Liver (tissue), 9 donors: ENCODE measurements around the gene EMILIN1. TPM values are rescaled to one million over a fixed set of nuclear protein-coding genes. Genes with fewer than 3 reads are reported as not detected.

Experiments used
- DNase-seq: peaks from one replicate; pipeline ENCODE4 v3.0.0-alpha.2; 2017; ENCODE audit warnings: low spot score
- H3K27ac ChIP-seq, 2 donors: one replicate each; pipeline ENCODE4 v1.7.0; 2013; ENCODE audit warnings: inconsistent platforms in 2 of 2, low read length in 2 of 2, control low read depth in 1 of 2, low read depth in 1 of 2, mild to moderate bottlenecking in 1 of 2
- H3K27me3 ChIP-seq, 4 donors: one replicate each; pipeline versions ENCODE4 v1.6.1 to v1.7.0; 2013; ENCODE audit warnings: low read length in 3 of 4, inconsistent platforms in 1 of 4, mild to moderate bottlenecking in 1 of 4, moderate library complexity in 1 of 4; ENCODE audit not compliant: control insufficient read depth in 4 of 4, insufficient read depth in 4 of 4
- H3K36me3 ChIP-seq, 4 donors: one replicate each; pipeline versions ENCODE4 v1.6.1 to v1.7.0; 2013; ENCODE audit warnings: low read length in 3 of 4, mild to moderate bottlenecking in 3 of 4, low read depth in 1 of 4, moderate library complexity in 1 of 4; ENCODE audit not compliant: control insufficient read depth in 4 of 4, insufficient read depth in 3 of 4
- H3K4me1 ChIP-seq, 4 donors: one replicate each; pipeline versions ENCODE4 v1.6.1 to v1.7.0; 2013; ENCODE audit warnings: low read length in 3 of 4, mild to moderate bottlenecking in 3 of 4, moderate library complexity in 1 of 4; ENCODE audit not compliant: control insufficient read depth in 4 of 4, insufficient read depth in 4 of 4
- H3K4me3 ChIP-seq, 3 donors: one replicate each; pipeline versions ENCODE4 v1.6.1 to v1.7.0; 2013; ENCODE audit warnings: low read length in 3 of 3, control low read depth in 1 of 3, low read depth in 1 of 3, mild to moderate bottlenecking in 1 of 3
- H3K9ac ChIP-seq, 2 donors: one replicate each; pipeline ENCODE4 v1.7.0; 2013; ENCODE audit warnings: low read length in 2 of 2, mild to moderate bottlenecking in 2 of 2, moderate library complexity in 2 of 2, control low read depth in 1 of 2, low read depth in 1 of 2
- H3K9me3 ChIP-seq, 4 donors: one replicate each; pipeline versions ENCODE4 v1.6.1 to v1.7.0; 2013; ENCODE audit warnings: low read length in 3 of 4; ENCODE audit not compliant: control insufficient read depth in 4 of 4
- EGR1 ChIP-seq, 2 donors: IDR thresholded peaks; 2 replicates each; pipeline ENCODE4 v1.6.1; 2016 to 2018; ENCODE audit warnings: antibody characterized with exemption in 2 of 2, low read depth in 2 of 2
- FOXA2 ChIP-seq: IDR thresholded peaks from 2 replicates; pipeline ENCODE4 v1.6.1; 2016; ENCODE audit warnings: antibody characterized with exemption
- GABPA ChIP-seq, 2 donors: IDR thresholded peaks in 1 of 2; conservative IDR thresholded peaks in 1 of 2; 2 replicates each; pipeline ENCODE4 v1.6.1; 2016; ENCODE audit warnings: antibody characterized with exemption in 2 of 2, mild to moderate bottlenecking in 1 of 2, moderate library complexity in 1 of 2
- HNF4A ChIP-seq, 2 donors: conservative IDR thresholded peaks; 2 replicates each; pipeline ENCODE4 v1.6.1; 2016; ENCODE audit warnings: antibody characterized with exemption in 2 of 2, mild to moderate bottlenecking in 2 of 2
- JUND ChIP-seq, 2 donors: IDR thresholded peaks; 2 replicates each; pipeline ENCODE4 v1.6.1; 2016; ENCODE audit warnings: antibody characterized with exemption in 2 of 2
- MAX ChIP-seq: IDR thresholded peaks from 2 replicates; pipeline ENCODE4 v1.6.1; 2016; ENCODE audit warnings: antibody characterized with exemption
- RAD21 ChIP-seq, 2 donors: IDR thresholded peaks; 2 replicates each; pipeline ENCODE4 v1.6.1; 2016; ENCODE audit warnings: antibody characterized with exemption in 2 of 2, mild to moderate bottlenecking in 2 of 2
- RXRA ChIP-seq, 2 donors: IDR thresholded peaks; 2 replicates each; pipeline ENCODE4 v1.6.1; 2017 to 2018; ENCODE audit warnings: antibody characterized with exemption in 2 of 2, mild to moderate bottlenecking in 1 of 2
- SP1 ChIP-seq: IDR thresholded peaks from 2 replicates; pipeline ENCODE4 v1.6.1; 2018; ENCODE audit warnings: antibody characterized with exemption, mild to moderate bottlenecking
- YY1 ChIP-seq: IDR thresholded peaks from 2 replicates; pipeline ENCODE4 v1.6.1; 2016; ENCODE audit warnings: antibody characterized with exemption, mild to moderate bottlenecking
- WGBS: extraction: QIAGEN DNeasy Blood & Tissue Kit; methylation state at CpG from one replicate; pipeline ENCODE4 v1.1.7; 2013; 5-methylcytosine and 5-hydroxymethylcytosine counted together
- polyA plus RNA-seq, 2 donors: library from polyadenylated mRNA; stranded (reverse) in 1 of 2; unstranded in 1 of 2; fragments of 200-250 nt in 1 of 2; fragments of >200 nt in 1 of 2; fragmentation: Nextera tagmentation in 1 of 2; extraction: Ambion mirVana in 1 of 2; gene quantifications; one replicate each; pipeline versions ENCODE4 v1.2.1 to v1.2.3, GENCODE V29; 2013 to 2015
- total RNA-seq, 2 donors: library from RNA; depleted of rRNA; stranded (reverse); fragments of >200 nt; gene quantifications; one replicate each; pipeline ENCODE4 v1.2.3, GENCODE V29; 2014
- TF ChIP-seq, protein P1 (sequence below): fragments of 150-350 bp; IDR thresholded peaks from 2 replicates; pipeline ENCODE4 v1.5.1; 2017; ENCODE audit warnings: improper control_type of control experiment, low read depth, low read length; ENCODE audit not compliant: missing input control
- donor health status: healthy.
- donor health status: healthy.
- donor health status: healthy.
- donor health status: healthy.
- donor health status: healthy.

The EMILIN1 gene
- total and polyA plus RNA-seq, 4 donors: 3.4 to 26.1 (median 24.0) TPM

DNA sequence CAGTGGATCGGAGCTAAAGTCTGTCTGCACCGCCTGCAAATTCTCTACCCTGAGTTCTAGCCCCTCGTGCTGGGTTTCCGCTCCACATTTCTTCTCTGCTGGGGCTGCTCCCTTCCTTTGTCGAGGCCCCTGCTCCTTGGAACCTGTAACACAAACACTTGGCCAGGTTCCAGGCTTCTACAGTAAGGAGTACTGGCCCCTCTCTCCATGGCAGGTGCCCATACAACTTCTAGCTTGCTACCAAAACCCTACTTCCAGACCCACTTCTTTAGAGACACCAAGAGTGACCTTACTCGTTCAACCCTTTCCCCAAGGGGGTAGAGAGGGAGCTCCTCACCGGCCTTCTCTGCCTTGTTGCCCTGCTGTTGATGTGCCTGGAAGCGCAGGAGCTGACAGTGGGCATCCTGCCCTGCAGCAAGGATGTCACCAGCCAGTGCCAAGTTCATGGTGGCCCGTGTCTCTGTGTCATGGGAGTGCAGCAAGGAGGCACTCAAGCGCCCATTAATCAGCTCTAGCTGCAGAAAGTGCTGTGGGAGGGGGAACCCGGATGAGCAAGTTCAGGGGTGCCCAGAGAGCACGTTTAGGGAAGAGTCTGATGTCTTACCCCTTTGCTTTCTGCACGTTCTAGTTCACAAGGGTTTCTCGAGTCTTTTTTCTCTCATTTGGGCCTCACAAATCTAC is 54.9 kb downstream of the EMILIN1 start:
- 40% methylated on average over 14 of the region's 14 CpGs for WGBS
- peak overlapping the region; percentile 59 to 92 for H3K9ac ChIP-seq
- peak overlapping the region; percentile 89 to 93 (median 92) for H3K4me3 ChIP-seq
- H3K27me3 ChIP-seq: no peaks in the 10 kb centered on the region
- no peak for DNase-seq
- peaks cover 3 to 12% (median 10%) of the 10 kb centered on the region in 4 donors for H3K4me1 ChIP-seq
- TF ChIP-seq RAD21 (IDR thresholded peaks at IDR 0.05) (peak in 1 of 2 donors; percentile 29), HNF4A (conservative IDR thresholded peaks at IDR 0.05) (no peak), RXRA (IDR thresholded peaks at IDR 0.05) (peak in 1 of 2 donors; percentile 30), YY1 (peak; percentile 65)
- peaks cover 13 to 32% (median 24%) of the 10 kb centered on the region in 4 donors for H3K36me3 ChIP-seq
- no peaks in the 10 kb centered on the region for H3K9me3 ChIP-seq
- H3K27ac ChIP-seq: peak overlapping the region in 1 of 2 donors; percentile 92

DNA sequence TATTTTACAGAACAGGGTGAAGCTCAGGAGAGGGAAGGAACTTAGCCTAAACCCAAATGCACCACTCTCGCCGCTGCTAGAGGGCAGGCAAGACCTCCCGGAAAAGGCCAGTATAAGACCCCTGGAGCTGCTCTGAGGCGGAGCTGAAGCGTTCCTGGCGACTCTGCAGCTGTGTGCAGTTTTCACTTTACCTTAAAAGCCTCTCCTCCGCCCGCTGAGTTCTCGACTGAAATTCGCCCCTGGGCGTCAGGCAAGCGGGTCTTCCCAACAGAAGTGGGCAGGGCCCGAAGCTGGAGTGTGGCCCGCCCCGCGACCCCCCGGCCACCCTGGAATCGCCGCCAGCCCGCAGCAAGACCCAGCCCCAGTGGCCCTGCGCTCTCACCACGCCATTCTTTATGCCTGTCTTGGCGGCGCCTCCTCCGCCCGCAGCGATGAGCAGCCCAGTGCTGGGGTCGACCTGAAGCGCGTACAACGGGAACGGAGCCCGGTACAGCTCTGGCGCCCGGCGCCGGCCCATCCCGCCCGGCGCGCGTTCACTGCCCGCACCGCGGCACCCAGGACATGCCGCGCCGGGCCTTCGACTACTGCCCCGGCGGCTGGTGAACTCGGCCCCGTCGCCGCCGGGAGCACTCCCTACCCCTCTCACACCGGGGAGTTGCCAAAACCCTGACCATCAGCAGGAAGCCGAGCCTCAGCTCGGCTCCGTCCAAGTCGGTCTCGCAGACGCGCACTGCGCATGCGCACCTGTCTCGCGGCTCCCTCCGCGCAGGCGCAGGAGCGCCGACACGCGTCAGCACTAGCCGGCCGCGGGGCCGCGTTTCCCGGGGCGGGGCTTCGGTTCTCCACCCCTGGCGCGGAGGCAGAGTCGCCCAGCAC is 55.7 kb downstream of the EMILIN1 start, which contains the start of gene PREB:
Gene PREB (minus strand): TSS at position 732 of the 876 bp plus-strand sequence. CDS start 215 bp downstream, at position 517.
- H3K27ac ChIP-seq: peak within 1 kb of the TSS; percentile 85 to 92
- WGBS: under 1% methylated on average over 86 of the region's 86 CpGs
- H3K4me3 ChIP-seq: peak within 1 kb of the TSS; percentile 89 to 93 (median 92)
- H3K9ac ChIP-seq: peak within 1 kb of the TSS; percentile 59 to 92
- H3K9me3 ChIP-seq: no peaks in the 10 kb centered on the region
- H3K36me3 ChIP-seq: peaks cover 13 to 32% (median 24%) of the 10 kb centered on the region in 4 donors
- TF ChIP-seq, protein P1, sequence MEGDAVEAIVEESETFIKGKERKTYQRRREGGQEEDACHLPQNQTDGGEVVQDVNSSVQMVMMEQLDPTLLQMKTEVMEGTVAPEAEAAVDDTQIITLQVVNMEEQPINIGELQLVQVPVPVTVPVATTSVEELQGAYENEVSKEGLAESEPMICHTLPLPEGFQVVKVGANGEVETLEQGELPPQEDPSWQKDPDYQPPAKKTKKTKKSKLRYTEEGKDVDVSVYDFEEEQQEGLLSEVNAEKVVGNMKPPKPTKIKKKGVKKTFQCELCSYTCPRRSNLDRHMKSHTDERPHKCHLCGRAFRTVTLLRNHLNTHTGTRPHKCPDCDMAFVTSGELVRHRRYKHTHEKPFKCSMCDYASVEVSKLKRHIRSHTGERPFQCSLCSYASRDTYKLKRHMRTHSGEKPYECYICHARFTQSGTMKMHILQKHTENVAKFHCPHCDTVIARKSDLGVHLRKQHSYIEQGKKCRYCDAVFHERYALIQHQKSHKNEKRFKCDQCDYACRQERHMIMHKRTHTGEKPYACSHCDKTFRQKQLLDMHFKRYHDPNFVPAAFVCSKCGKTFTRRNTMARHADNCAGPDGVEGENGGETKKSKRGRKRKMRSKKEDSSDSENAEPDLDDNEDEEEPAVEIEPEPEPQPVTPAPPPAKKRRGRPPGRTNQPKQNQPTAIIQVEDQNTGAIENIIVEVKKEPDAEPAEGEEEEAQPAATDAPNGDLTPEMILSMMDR: peak; percentile 7
- no peak for TF ChIP-seq JUND (IDR thresholded peaks at IDR 0.05)
- TF ChIP-seq RAD21 (IDR thresholded peaks at IDR 0.05): peak in 1 of 2 donors; percentile 52
- no peak for TF ChIP-seq FOXA2
- peak in 1 of 2 donors; percentile 71 for TF ChIP-seq GABPA (IDR thresholded peaks at IDR 0.05 in 1 of 2, conservative IDR thresholded peaks at IDR 0.05 in 1 of 2)
- peaks cover 3 to 12% (median 10%) of the 10 kb centered on the region in 4 donors for H3K4me1 ChIP-seq
- no peaks in the 10 kb centered on the region for H3K27me3 ChIP-seq
- DNase-seq: peak; percentile 97

DNA sequence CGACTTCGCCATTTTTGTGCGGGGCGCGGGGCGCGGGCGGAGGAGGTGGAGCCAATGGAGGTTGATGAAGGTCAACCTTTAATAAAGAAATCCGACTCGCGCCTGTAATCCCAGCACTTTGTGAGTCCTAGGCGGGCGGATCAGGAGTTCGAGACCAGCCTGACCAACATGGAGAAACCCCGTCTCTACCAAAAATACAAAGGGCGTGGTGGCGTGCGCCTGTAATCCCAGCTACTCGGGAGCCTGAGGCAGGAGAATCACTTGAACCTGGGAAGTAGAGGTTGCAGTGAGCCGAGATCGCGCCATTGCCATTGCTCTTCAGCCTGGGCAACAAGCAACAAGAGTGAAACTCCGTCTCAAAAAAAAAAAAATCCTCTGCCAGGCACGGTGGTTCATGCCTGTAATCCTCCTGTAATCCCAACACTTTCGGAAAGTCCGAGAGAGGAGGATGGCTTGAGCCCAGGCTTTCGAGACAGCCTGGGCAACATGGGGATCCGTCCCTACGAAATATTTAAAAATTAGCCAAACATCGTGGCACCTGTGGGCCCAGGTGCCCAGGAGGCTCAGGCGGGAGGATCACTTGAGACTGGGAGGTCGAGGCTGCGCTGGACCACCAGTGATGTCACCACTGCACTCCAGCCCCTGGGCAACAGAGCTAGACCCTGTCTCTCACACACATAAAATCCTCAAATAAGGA is 56.5 kb downstream of the EMILIN1 start:
- WGBS: 56% methylated on average over 33 of the region's 33 CpGs
- H3K4me1 ChIP-seq: peaks cover 3 to 12% (median 10%) of the 10 kb centered on the region in 4 donors
- no peak for DNase-seq
- no peaks in the 10 kb centered on the region for H3K27me3 ChIP-seq
- H3K9me3 ChIP-seq: no peaks in the 10 kb centered on the region
- peak overlapping the region in 1 of 2 donors; percentile 21 for H3K27ac ChIP-seq
- no peak overlapping the region for H3K4me3 ChIP-seq
- H3K9ac ChIP-seq: no peak overlapping the region
- peaks cover 13 to 26% (median 22%) of the 10 kb centered on the region in 4 donors for H3K36me3 ChIP-seq
- TF ChIP-seq EGR1 (IDR thresholded peaks at IDR 0.05; ENCODE audit: low read depth in 2 of 2) (no peak), RXRA (IDR thresholded peaks at IDR 0.05) (peak in 1 of 2 donors; percentile 57), YY1 (peak; percentile 99), MAX (no peak), SP1 (peak; percentile 49)
